Chondrocyte (in vitro differentiated cells): ENCODE data around the gene UBE3D. TPM values are rescaled to one million over a fixed set of nuclear protein-coding genes. Genes with fewer than 3 reads are reported as not detected.

Source experiments
- DNase-seq: peaks from one replicate; pipeline ENCODE4 v3.0.0; 2021; ENCODE audit warnings: mixed read lengths, low spot score
- H3K27ac Mint-ChIP-seq: one replicate; pipeline ENCODE4 v1.8.0; 2021; ENCODE audit warnings: mild to moderate bottlenecking, moderate library complexity, mixed read lengths; ENCODE audit not compliant: unreplicated experiment
- H3K27me3 Mint-ChIP-seq: 2 replicates; pipeline ENCODE4 v1.8.0; 2021; ENCODE audit warnings: low read depth, mixed read lengths
- H3K36me3 Mint-ChIP-seq: 2 replicates; pipeline ENCODE4 v1.8.0; 2021; ENCODE audit warnings: low read depth, mixed read lengths
- H3K4me1 Mint-ChIP-seq: 2 replicates; pipeline ENCODE4 v1.8.0; 2021; ENCODE audit warnings: low read depth, mild to moderate bottlenecking, mixed read lengths
- H3K4me3 Mint-ChIP-seq: one replicate; pipeline ENCODE4 v1.8.0; 2021; ENCODE audit warnings: mild to moderate bottlenecking, moderate library complexity, mixed read lengths; ENCODE audit not compliant: unreplicated experiment
- H3K9me3 Mint-ChIP-seq: 2 replicates; pipeline ENCODE4 v1.8.0; 2021; ENCODE audit warnings: low read depth, mixed read lengths
- CTCF ChIP-seq: fragments of 200-600 bp; sonication (generic); IDR thresholded peaks from 2 replicates; pipeline ENCODE4 v1.5.0; 2021; ENCODE audit warnings: antibody characterized with exemption, mild to moderate bottlenecking, moderate library complexity
- total RNA-seq: library from RNA; stranded (reverse); gene quantifications from 3 replicates; pipeline ENCODE4 v1.2.1, GENCODE V29; 2021

The UBE3D gene
- total RNA-seq, 1 donor from 2014 or later: 3.0 TPM

GRCh38 chr6:82979657-82980056, 86.0 kb downstream of the UBE3D start:
- no peaks in the 10 kb centered on the region for H3K27me3 Mint-ChIP-seq
- H3K4me1 Mint-ChIP-seq: peaks cover 19% of the 10 kb centered on the region
- no peak overlapping the region for H3K4me3 Mint-ChIP-seq
- no peak for TF ChIP-seq CTCF
- no peaks in the 10 kb centered on the region for H3K36me3 Mint-ChIP-seq
- no peaks in the 10 kb centered on the region for H3K9me3 Mint-ChIP-seq
- no peak overlapping the region for H3K27ac Mint-ChIP-seq
- DNase-seq: no peak

- Mint-ChIP-seq H3K27ac (no peak overlapping the region), H3K27me3 (no peaks in the 10 kb centered on the region), H3K9me3 (no peaks in the 10 kb centered on the region), H3K4me3 (no peak overlapping the region), H3K4me1 (peaks cover 21% of the 10 kb centered on the region), H3K36me3 (no peaks in the 10 kb centered on the region)
- no peak for DNase-seq
- TF ChIP-seq CTCF: no peak
Measured at GRCh38 chr6:82978362-82978945, 87.2 kb downstream of the UBE3D start.

- Mint-ChIP-seq H3K9me3 (peaks cover 5% of the 10 kb centered on the region), H3K27me3 (no peaks in the 10 kb centered on the region), H3K36me3 (peaks cover 2% of the 10 kb centered on the region), H3K4me3 (no peak overlapping the region), H3K27ac (no peak overlapping the region), H3K4me1 (peaks cover 20% of the 10 kb centered on the region)
- no peak for DNase-seq
- TF ChIP-seq CTCF: no peak
Measured at GRCh38 chr6:82976179-82976578, 89.5 kb downstream of the UBE3D start.

- no peak overlapping the region for H3K27ac Mint-ChIP-seq
- DNase-seq: no peak
- no peak for TF ChIP-seq CTCF
- peaks cover 2% of the 10 kb centered on the region for H3K36me3 Mint-ChIP-seq
- no peak overlapping the region for H3K4me3 Mint-ChIP-seq
- H3K4me1 Mint-ChIP-seq: peaks cover 11% of the 10 kb centered on the region
- H3K27me3 Mint-ChIP-seq: no peaks in the 10 kb centered on the region
- peaks cover 5% of the 10 kb centered on the region for H3K9me3 Mint-ChIP-seq
Measured at GRCh38 chr6:82971877-82972460, 93.7 kb downstream of the UBE3D start.

GRCh38 chr6:82970839-82971238, 94.8 kb downstream of the UBE3D start:
- H3K9me3 Mint-ChIP-seq: peaks cover 5% of the 10 kb centered on the region
- H3K27ac Mint-ChIP-seq: no peak overlapping the region
- H3K27me3 Mint-ChIP-seq: no peaks in the 10 kb centered on the region
- peaks cover 11% of the 10 kb centered on the region for H3K4me1 Mint-ChIP-seq
- H3K4me3 Mint-ChIP-seq: no peak overlapping the region
- TF ChIP-seq CTCF: no peak
- DNase-seq: no peak
- H3K36me3 Mint-ChIP-seq: peaks cover 3% of the 10 kb centered on the region
